Measurements from ENCODE around the gene EEF1E1.

The EEF1E1 gene

DNA sequence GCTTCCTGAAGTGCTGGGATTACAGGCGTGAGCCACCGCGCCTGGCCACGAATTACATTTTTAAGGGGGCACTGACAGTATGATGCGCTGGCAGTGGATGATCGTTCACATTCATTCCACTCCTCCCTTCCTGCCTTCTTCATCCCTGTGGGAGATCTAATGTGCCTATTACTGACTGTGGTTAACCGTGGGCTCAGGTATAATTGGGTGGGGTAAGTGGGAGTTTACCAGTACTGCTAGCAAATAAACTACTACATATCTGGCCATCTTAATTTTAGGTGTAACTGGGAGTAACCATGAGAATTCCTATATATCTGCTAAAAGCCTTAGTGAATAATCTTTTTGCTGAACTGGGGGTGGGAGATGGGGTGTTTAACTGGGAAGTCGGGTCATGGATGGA, 31.6 kb downstream of the EEF1E1 start:
- H3K27ac ChIP-seq = no peak overlapping the region
- TF ChIP-seq CTCF (IDR thresholded peaks at IDR 0.05) (no peak), ZFX (IDR thresholded peaks at IDR 0.05; ENCODE audit: borderline replicate concordance) (no peak)

DNA sequence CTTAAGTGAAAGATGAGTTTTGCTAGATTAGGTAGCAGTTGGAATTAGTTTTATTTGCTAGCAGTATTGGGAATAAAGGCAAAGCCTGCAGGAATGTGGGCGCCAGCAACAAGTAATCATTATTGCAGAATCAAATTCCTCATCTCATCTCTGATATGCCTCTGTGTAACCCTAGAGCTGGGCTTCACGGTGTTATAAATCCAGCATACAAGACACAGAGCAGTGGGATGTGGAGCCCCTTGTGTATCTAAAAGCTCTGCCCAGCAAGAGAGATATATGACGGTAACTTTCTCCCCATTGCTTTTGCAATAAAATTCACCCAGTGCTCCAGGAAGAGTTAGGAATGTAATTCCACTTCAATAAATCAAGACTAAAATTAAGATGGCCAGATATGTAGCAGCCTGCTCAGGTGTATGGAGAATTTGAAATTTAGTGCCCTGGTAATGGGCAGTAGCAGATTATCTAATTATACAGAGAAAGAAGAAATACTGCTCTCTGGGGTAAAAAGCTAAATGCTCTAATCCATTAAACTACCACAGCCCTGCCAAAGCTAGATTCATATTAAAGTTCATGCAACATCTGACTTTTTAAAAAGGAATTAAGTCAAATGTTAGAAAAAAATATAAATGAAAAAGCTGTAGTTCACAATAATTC, 32.6 kb downstream of the EEF1E1 start:
- TF ChIP-seq CTCF (IDR thresholded peaks at IDR 0.05) (no peak), ZFX (IDR thresholded peaks at IDR 0.05; ENCODE audit: borderline replicate concordance) (no peak)
- no peak overlapping the region for H3K27ac ChIP-seq

DNA sequence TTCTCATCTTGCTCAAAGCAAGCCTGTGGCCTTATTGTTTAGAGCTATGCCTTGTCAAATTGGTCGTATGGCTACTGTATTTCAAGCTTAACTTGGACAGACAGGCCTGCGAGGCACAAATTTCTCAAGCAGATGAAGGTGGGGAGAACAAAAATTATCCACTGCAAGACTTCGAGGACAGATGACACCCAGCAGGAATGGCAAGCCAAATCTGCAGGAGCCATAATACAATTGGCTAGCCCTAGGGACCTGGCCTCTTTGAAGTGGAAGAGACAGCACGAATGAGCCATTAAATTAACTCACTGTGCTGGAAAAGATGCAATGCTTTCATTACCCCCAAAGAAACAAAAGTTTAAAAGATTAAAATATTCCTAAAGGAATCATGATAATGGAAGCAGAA, 33.2 kb downstream of the EEF1E1 start:
- H3K27ac ChIP-seq = no peak overlapping the region
- TF ChIP-seq ZFX (IDR thresholded peaks at IDR 0.05; ENCODE audit: borderline replicate concordance) = no peak

DNA sequence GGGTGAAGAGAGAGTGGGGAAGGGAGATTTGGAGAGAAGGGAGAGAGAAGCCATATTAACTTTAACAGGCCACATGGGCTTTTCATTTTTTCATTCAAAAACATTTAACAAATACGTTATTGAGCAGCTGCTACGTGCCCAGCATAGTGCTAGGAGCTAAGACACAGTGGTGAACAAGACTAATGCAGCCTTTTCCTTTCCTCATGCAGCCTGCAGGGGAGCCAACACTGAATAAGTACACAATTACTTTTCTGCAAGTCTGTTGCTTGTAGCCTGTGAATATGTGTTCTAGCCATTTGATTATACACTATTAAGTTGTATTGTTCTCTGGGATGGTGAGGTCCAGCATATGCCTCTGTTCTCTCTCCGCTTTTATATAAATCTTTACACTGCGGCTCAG, 36.2 kb downstream of the EEF1E1 start:
- H3K27ac ChIP-seq = no peak overlapping the region
- TF ChIP-seq CTCF (IDR thresholded peaks at IDR 0.05) (no peak), ZFX (IDR thresholded peaks at IDR 0.05; ENCODE audit: borderline replicate concordance) (no peak)

DNA sequence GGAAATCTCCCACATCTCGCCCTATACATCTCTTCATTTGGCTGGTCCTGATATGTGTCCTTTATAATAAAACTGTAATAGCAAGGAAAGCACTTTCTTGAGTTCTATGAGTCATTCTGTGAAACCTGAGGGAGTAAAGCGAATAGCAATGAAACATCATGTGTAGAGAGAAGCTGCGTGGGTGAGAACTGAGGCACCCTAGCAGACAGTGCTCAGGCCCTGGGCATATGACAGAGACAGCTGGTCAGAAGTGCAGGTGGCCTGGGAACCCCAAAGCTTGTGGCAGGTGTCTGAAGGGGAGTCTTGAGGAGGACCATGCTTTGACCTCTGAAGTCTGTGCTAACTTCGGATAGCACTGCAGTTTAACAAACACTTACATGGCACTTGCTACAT, 36.8 kb downstream of the EEF1E1 start:
- TF ChIP-seq ZFX (IDR thresholded peaks at IDR 0.05; ENCODE audit: borderline replicate concordance) (no peak), CTCF (IDR thresholded peaks at IDR 0.05) (no peak)
- H3K27ac ChIP-seq = no peak overlapping the region

- peak overlapping the region; percentile 79 for H3K27ac ChIP-seq
- TF ChIP-seq CTCF (IDR thresholded peaks at IDR 0.05) (no peak), ZFX (IDR thresholded peaks at IDR 0.05; ENCODE audit: borderline replicate concordance) (no peak)
These were observed 37.5 kb downstream of the EEF1E1 start for GRCh38 chr6:8064638-8065518.

DNA sequence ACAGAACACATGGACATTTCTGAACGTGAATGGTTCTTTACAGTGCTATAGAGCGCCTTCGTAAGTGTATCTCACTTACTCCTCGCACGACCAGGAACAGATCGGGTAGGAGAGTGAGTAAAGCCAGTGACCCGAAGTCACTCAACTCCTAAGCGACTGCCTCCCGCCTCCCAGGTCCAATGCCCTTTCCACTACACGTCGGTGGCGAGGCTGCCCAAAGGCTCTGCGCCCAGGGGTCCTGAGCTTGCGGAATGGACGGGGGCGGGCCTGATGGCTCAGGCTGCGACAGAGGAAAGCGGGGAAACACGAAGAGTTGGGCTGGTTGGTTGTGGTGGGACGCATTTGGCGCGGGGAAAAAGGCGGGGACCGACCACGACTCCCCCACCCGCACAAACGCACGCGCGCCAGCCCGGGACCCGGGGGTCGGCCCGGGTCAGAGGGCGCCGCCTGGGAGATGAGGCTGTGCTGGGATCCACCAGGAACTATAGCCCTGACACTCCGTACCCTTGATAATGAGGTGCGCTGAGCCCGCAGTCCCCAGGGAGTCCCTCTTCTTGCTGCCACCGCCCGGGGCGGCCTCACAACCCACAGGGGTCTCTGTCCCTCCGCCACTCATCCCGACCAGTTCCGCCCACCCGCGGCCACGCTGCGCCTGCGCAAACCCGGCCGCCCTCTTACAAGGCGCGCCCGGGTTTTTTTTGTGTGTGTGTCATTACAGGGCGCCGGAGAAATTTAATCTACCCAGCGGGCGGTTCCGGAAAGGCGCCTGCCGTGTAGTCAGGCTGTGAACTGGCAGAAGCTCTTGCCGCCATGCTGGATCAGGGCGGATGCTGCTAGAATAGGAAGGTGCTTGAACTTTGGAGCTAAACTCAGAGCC, 38.3 kb downstream of the EEF1E1 start, which contains the start of gene BLOC1S5:
Gene BLOC1S5 (minus strand): TSS at position 629 of the 877 bp plus-strand sequence. CDS start 13 bp downstream, at position 616.
- peak within 1 kb of the TSS; percentile 79 for H3K27ac ChIP-seq
- TF ChIP-seq ZFX (IDR thresholded peaks at IDR 0.05; ENCODE audit: borderline replicate concordance) = no peak
- 0 out of 2 replicates have a peak, but pooled peaks have one; percentile 5 for TF ChIP-seq CTCF (IDR thresholded peaks at IDR 0.05)
